ENCODE data around the gene TAS2R41.

TAS2R41 gene

GRCh38 chr7:143504215-143504936 lies 26.7 kb downstream of the TAS2R41 start:
- no peaks in the 10 kb centered on the region for H3K4me1 ChIP-seq (ENCODE audit: control insufficient read depth, insufficient read depth, low read length)
- no CpG with 5 or more reads among the region's 5 CpGs for WGBS (ENCODE audit: insufficient coverage, insufficient read length)
- no peak for DNase-seq (ENCODE audit: low read depth, low spot score)
- no peaks in the 10 kb centered on the region for H3K27me3 ChIP-seq (ENCODE audit: control insufficient read depth, insufficient read depth, low read length)
- H3K36me3 ChIP-seq (ENCODE audit: control insufficient read depth, insufficient read depth, low read length) = no peaks in the 10 kb centered on the region
- no peaks in the 10 kb centered on the region for H3K9me3 ChIP-seq (ENCODE audit: control insufficient read depth, insufficient read depth, low read length)
- H3K27ac ChIP-seq (ENCODE audit: low read length) = no peak overlapping the region
- no peak overlapping the region for H3K4me3 ChIP-seq (ENCODE audit: low read length)

GRCh38 chr7:143504937-143505297 lies 27.2 kb downstream of the TAS2R41 start:
- Histone ChIP-seq H3K4me3 (ENCODE audit: low read length) (no peak overlapping the region), H3K4me1 (ENCODE audit: control insufficient read depth, insufficient read depth, low read length) (no peaks in the 10 kb centered on the region), H3K9me3 (ENCODE audit: control insufficient read depth, insufficient read depth, low read length) (no peaks in the 10 kb centered on the region), H3K27me3 (ENCODE audit: control insufficient read depth, insufficient read depth, low read length) (no peaks in the 10 kb centered on the region), H3K27ac (ENCODE audit: low read length) (no peak overlapping the region), H3K36me3 (ENCODE audit: control insufficient read depth, insufficient read depth, low read length) (no peaks in the 10 kb centered on the region)
- DNase-seq (ENCODE audit: low read depth, low spot score) = no peak

GRCh38 chr7:143505838-143506237 lies 28.2 kb downstream of the TAS2R41 start:
- no CpG with 5 or more reads among the region's 2 CpGs for WGBS (ENCODE audit: insufficient coverage, insufficient read length)
- DNase-seq (ENCODE audit: low read depth, low spot score) = no peak
- Histone ChIP-seq H3K36me3 (ENCODE audit: control insufficient read depth, insufficient read depth, low read length) (peaks cover 2% of the 10 kb centered on the region; the same call in 1 of the 2 replicates), H3K4me3 (ENCODE audit: low read length) (no peak overlapping the region), H3K27me3 (ENCODE audit: control insufficient read depth, insufficient read depth, low read length) (no peaks in the 10 kb centered on the region), H3K4me1 (ENCODE audit: control insufficient read depth, insufficient read depth, low read length) (no peaks in the 10 kb centered on the region; the same call in 1 of the 2 replicates), H3K27ac (ENCODE audit: low read length) (no peak overlapping the region), H3K9me3 (ENCODE audit: control insufficient read depth, insufficient read depth, low read length) (no peaks in the 10 kb centered on the region)

GRCh38 chr7:143507094-143507518 lies 29.4 kb downstream of the TAS2R41 start:
- WGBS (ENCODE audit: insufficient coverage, insufficient read length) = no CpG with 5 or more reads among the region's 3 CpGs
- H3K4me1 ChIP-seq (ENCODE audit: control insufficient read depth, insufficient read depth, low read length) = peaks cover 7% of the 10 kb centered on the region

GRCh38 chr7:143507534-143508055 lies 29.9 kb downstream of the TAS2R41 start:
- H3K4me1 ChIP-seq (ENCODE audit: control insufficient read depth, insufficient read depth, low read length) = peaks cover 7% of the 10 kb centered on the region
- no peak for DNase-seq (ENCODE audit: low read depth, low spot score)
- WGBS (ENCODE audit: insufficient coverage, insufficient read length) = no CpG with 5 or more reads among the region's 5 CpGs

More at GRCh38 chr7:143507094-143507518, 29.4 kb downstream of the TAS2R41 start:
- Histone ChIP-seq H3K27ac (ENCODE audit: low read length) (no peak overlapping the region), H3K9me3 (ENCODE audit: control insufficient read depth, insufficient read depth, low read length) (no peaks in the 10 kb centered on the region), H3K27me3 (ENCODE audit: control insufficient read depth, insufficient read depth, low read length) (no peaks in the 10 kb centered on the region), H3K4me3 (ENCODE audit: low read length) (no peak overlapping the region), H3K36me3 (ENCODE audit: control insufficient read depth, insufficient read depth, low read length) (peaks cover 4% of the 10 kb centered on the region; the same call in 1 of the 2 replicates)
- DNase-seq (ENCODE audit: low read depth, low spot score) = no peak

GRCh38 chr7:143510854-143511592 lies 33.4 kb downstream of the TAS2R41 start:
- H3K27me3 ChIP-seq (ENCODE audit: control insufficient read depth, insufficient read depth, low read length) = no peaks in the 10 kb centered on the region
- peaks cover 7% of the 10 kb centered on the region for H3K4me1 ChIP-seq (ENCODE audit: control insufficient read depth, insufficient read depth, low read length)
- H3K27ac ChIP-seq (ENCODE audit: low read length) = no peak overlapping the region
- no CpG with 5 or more reads among the region's 65 CpGs for WGBS (ENCODE audit: insufficient coverage, insufficient read length)
- peaks cover 4% of the 10 kb centered on the region; the same call in 1 of the 2 replicates for H3K36me3 ChIP-seq (ENCODE audit: control insufficient read depth, insufficient read depth, low read length)
- DNase-seq (ENCODE audit: low read depth, low spot score) = no peak
- no peaks in the 10 kb centered on the region for H3K9me3 ChIP-seq (ENCODE audit: control insufficient read depth, insufficient read depth, low read length)
- H3K4me3 ChIP-seq (ENCODE audit: low read length) = no peak overlapping the region

More at GRCh38 chr7:143507534-143508055, 29.9 kb downstream of the TAS2R41 start:
- Histone ChIP-seq H3K9me3 (ENCODE audit: control insufficient read depth, insufficient read depth, low read length) (no peaks in the 10 kb centered on the region), H3K4me3 (ENCODE audit: low read length) (no peak overlapping the region), H3K27ac (ENCODE audit: low read length) (no peak overlapping the region), H3K27me3 (ENCODE audit: control insufficient read depth, insufficient read depth, low read length) (no peaks in the 10 kb centered on the region), H3K36me3 (ENCODE audit: control insufficient read depth, insufficient read depth, low read length) (peaks cover 4% of the 10 kb centered on the region; the same call in 1 of the 2 replicates)

DNA sequence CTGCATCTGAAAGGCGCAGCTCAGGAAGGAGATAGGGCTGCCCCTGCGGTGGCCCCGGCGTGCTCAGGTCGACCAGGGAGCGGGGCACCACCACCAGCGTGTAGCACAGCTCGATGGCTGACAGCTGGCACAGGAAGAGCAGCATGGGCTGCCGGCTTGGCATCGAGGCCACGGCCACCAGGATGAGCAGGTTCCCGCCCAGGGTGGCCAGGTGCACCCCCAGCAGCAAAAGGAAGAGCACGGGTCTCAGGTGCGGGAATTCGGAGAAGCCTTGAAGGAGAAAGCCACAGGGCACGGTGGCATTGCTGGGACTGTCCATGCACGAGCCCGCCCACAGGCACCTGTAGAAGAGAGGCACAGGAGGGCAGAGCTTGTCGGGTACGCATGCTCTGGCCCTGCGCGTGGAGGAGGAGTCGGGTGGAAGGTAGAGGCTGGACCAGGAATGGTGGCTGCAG lies 33.9 kb downstream of the TAS2R41 start:
- Histone ChIP-seq H3K4me3 (ENCODE audit: low read length) (no peak overlapping the region), H3K27me3 (ENCODE audit: control insufficient read depth, insufficient read depth, low read length) (no peaks in the 10 kb centered on the region), H3K27ac (ENCODE audit: low read length) (no peak overlapping the region), H3K4me1 (ENCODE audit: control insufficient read depth, insufficient read depth, low read length) (peaks cover 7% of the 10 kb centered on the region), H3K36me3 (ENCODE audit: control insufficient read depth, insufficient read depth, low read length) (peaks cover 4% of the 10 kb centered on the region; the same call in 1 of the 2 replicates), H3K9me3 (ENCODE audit: control insufficient read depth, insufficient read depth, low read length) (no peaks in the 10 kb centered on the region)
- no peak for DNase-seq (ENCODE audit: low read depth, low spot score)
- WGBS (ENCODE audit: insufficient coverage, insufficient read length) = no CpG with 5 or more reads among the region's 23 CpGs

GRCh38 chr7:143512488-143513340 lies 35.0 kb downstream of the TAS2R41 start:
- Histone ChIP-seq H3K4me1 (ENCODE audit: control insufficient read depth, insufficient read depth, low read length) (peaks cover 8% of the 10 kb centered on the region), H3K27ac (ENCODE audit: low read length) (no peak overlapping the region), H3K36me3 (ENCODE audit: control insufficient read depth, insufficient read depth, low read length) (peaks cover 4% of the 10 kb centered on the region; the same call in 1 of the 2 replicates), H3K9me3 (ENCODE audit: control insufficient read depth, insufficient read depth, low read length) (no peaks in the 10 kb centered on the region), H3K27me3 (ENCODE audit: control insufficient read depth, insufficient read depth, low read length) (no peaks in the 10 kb centered on the region), H3K4me3 (ENCODE audit: low read length) (no peak overlapping the region)
- no peak for DNase-seq (ENCODE audit: low read depth, low spot score)
- WGBS (ENCODE audit: insufficient coverage, insufficient read length) = no CpG with 5 or more reads among the region's 8 CpGs

DNA sequence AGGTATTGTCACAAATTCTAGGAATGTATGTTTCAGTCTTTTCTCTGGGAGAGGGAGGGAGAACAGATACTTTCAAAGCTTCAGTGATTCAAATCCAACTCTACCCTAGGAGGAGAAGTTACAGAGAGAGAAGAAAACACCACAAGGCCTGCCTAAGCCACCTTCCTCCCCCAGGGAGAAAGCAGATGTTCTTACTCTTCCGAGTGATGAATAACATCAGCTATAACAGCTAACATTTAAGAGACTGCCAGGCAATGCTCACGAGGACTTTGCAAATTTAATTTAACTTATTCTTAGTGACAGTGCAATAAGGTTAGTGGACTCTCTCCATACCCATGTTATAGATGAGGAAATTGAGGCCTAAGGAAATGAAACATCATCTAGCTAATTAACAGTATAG lies 36.8 kb downstream of the TAS2R41 start:
- WGBS (ENCODE audit: insufficient coverage, insufficient read length) = no CpG with 5 or more reads among the region's 2 CpGs
- H3K27me3 ChIP-seq (ENCODE audit: control insufficient read depth, insufficient read depth, low read length) = no peaks in the 10 kb centered on the region

More for the DNA sequence above, 36.8 kb downstream of the TAS2R41 start:
- H3K36me3 ChIP-seq (ENCODE audit: control insufficient read depth, insufficient read depth, low read length) = peaks cover 4% of the 10 kb centered on the region; the same call in 1 of the 2 replicates
- no peak overlapping the region for H3K27ac ChIP-seq (ENCODE audit: low read length)
- H3K4me1 ChIP-seq (ENCODE audit: control insufficient read depth, insufficient read depth, low read length) = peaks cover 8% of the 10 kb centered on the region
- no peak for DNase-seq (ENCODE audit: low read depth, low spot score)
- H3K4me3 ChIP-seq (ENCODE audit: low read length) = no peak overlapping the region
- H3K9me3 ChIP-seq (ENCODE audit: control insufficient read depth, insufficient read depth, low read length) = no peaks in the 10 kb centered on the region

Data from iPS DF 6.9 (cell line).